Activated CD4-positive, alpha-beta T cell treated with anti-CD3 and anti-CD28 coated beads, Interleukin-2, amount 50 U/mL, for 1 hour (primary cell): ENCODE measurements around the gene RPS6KC1.
"Not testable (repeated sequence)": the region's sequence is repeated elsewhere in the genome, so short reads cannot be mapped to it uniquely, and the experiment has no call there.

Experiments
- DNase-seq: peaks from one replicate; pipeline ENCODE4 v3.0.0-alpha.2; 2020

RPS6KC1 gene

GRCh38 chr1:213057264-213058059, 6.4 kb downstream of the RPS6KC1 start:
- DNase-seq: no peak

GRCh38 chr1:213060836-213061235, 9.8 kb downstream of the RPS6KC1 start:
- no peak for DNase-seq

- no peak for DNase-seq
These were observed 10.2 kb downstream of the RPS6KC1 start for GRCh38 chr1:213061263-213061662.

- no peak for DNase-seq
These were observed 14.8 kb downstream of the RPS6KC1 start for GRCh38 chr1:213065800-213066199.

DNA sequence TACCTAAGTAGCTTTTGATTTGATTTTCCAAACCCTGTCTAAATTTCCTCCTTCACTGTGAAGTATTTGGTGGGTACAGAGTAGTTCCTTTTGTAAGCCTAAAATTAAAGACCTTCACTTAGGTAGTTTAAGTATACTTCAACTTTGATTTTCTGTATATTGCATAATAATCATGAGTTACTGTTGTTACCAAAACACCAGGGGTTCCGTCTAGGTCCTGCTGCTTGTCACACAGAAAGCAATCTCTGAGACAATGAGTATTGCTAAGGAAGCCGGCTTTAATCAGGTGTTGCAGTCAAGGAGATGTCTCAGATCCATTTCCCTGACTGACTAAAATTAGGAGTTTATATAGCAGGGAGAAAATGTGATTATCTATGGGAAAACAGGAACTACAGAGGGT, 15.3 kb downstream of the RPS6KC1 start:
- no peak for DNase-seq

- no peak for DNase-seq
These were observed 16.3 kb downstream of the RPS6KC1 start for GRCh38 chr1:213067352-213067751.

- DNase-seq: no peak
These were observed 19.4 kb downstream of the RPS6KC1 start for GRCh38 chr1:213070406-213070805.

- no peak for DNase-seq
These were observed 24.7 kb downstream of the RPS6KC1 start for GRCh38 chr1:213075725-213076124.

DNA sequence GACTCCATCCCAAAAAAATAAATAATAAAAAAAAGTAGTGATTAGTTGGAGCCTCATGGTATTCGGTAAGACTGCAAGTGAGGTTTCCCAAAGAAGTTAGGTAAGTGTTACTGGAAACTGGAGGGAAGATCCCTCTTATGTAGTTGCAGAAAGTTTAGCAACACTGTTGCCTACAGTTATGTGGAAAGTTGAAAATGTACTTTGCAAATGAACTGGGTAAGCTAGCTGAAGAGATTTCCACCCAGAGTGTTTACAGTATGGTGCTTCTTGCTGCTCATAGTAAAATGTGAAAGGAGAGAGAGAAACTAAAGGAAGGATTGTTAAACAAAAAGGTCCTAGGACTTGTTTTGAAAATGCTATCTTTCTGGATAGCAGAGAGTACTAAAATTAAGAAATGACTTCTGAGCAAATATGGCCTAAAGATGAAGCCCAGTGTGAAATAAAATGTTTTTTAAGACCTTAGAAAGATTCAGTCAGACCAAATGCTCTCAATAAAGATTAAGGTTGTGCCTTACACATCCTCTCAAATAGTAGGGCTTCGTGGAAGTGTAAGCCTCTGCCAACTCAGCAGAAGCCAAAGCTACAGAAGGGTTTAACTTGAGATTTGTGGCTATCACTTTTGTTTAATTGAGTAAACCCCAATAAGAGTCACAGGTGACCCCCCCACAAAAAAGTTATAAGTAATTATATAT, 31.5 kb downstream of the RPS6KC1 start:
- DNase-seq: no peak

DNA sequence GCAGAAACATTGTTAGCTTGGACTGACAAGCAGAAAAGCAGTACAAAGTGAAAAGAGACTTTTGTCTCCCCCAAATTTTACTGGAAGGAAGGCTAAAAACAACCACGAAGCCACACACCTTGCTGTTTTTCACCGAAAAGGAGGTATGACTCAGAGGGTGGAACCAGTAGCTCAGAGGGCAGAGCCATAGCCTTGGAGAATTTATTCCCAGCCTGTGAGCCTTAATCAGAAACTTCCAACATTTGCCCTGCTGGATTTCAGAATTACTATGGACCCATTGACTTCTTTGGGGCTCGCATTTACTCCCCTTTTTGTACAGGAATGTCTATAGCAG, 32.0 kb downstream of the RPS6KC1 start:
- no peak for DNase-seq

DNA sequence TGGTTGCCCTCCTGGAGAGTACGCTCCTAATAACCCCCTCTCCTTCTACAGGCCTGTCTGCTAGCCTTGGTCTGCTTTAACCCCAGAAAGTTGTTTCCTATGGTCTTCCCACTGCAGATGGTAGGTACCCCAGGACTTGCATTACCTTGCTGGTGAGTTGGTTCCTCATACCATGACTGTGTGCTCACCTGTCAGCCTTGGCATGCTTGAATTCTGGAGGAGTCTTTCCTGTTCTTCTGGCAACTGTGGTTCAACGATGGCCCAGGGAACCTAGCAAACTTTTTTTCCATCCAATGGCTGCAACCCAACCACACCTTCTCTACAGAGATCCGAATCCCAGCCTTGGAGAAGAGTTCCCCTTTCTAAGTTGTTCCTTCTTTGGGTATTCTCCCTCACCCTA, 36.9 kb downstream of the RPS6KC1 start:
- DNase-seq: no peak

- DNase-seq: no peak
These were observed 39.1 kb downstream of the RPS6KC1 start for GRCh38 chr1:213089924-213090677.

DNA sequence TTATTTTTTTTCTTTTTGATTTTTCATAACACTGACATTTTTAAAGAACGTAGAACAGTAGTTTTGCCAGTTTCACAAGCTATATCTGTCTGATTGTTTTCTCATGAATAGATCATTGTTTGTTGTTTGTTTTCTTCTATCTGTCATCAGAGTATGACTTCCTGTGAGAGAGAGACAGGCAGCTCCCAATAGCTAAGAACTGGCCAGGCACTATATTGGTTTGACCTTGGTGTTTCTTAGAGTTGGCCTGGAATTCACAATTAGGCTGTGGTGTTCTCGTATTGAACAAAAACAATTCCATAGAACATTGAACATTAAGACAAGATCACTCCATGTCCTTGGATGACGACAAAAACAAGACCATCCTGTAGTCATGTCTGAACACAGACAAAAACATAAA, 43.4 kb downstream of the RPS6KC1 start:
- no peak for DNase-seq

DNA sequence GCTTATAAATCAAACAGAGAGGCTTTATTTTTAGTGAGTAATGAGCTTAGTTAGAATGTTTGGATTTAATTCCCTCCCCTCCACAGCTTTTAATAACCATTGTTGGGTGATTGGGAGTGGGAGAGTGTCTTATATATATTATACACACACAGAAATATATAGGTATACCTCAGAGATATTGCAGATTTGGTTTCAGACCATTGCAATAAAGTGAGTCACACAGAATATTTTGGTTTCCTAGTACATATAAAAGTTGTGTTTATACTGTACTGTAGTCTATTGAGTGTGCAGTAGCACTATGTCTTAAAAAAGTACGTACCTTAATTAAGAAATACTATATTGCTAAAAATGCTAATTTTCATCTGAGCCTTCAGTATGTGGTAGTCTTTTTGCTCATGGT, 44.4 kb downstream of the RPS6KC1 start:
- DNase-seq: no peak

DNA sequence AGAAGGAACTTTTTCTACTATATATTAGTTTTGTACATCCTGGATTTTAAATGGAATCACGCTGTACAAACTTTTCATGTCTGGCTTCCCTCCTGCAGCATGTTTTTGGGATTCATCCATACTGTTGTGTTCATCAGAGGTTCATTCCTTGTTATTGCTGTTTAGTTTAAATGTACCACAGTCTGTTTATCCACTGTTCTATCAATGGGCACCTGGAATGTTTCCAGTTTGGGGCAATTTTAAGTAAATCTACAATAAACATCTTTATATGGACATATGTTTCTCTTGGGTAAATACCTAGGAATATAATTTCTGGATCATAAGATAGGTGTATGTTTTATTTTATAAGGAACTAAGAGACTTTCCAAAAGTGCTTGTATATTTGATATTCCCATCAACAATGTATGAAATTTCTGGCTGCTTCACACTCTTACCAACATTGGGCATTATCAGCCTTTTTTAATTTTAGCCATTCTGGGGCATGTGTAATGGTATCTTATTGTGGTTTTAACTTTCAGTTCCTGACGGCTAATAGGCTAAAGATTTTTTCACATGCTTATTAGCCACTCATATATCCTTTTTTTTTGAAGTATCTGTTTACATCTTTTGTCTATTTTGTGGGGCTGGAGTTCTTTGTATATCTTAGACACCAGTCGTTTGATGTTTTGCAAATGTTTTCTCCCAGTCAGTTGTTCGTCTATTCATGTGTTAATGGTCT, 48.8 kb downstream of the RPS6KC1 start:
- DNase-seq: no peak

DNA sequence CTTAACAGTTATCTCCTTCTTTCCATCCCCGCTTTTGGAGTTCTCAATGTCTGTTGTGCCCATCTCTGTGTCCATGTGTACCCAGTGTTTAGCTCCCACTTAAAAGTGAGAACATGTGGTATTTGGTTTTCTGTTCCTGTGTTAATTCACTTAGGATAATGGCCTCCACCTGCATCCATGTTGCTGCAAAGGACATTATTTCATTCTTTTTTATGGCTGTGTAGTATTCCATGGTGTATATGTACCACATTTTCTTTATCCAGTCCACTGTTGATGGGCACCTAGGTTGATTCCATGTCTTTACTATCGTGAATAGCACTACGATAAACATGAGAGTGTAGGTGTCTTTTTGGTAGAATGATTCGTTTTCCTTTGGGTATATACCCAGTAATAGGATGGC, 49.5 kb downstream of the RPS6KC1 start:
- DNase-seq: not testable (repeated sequence)

GRCh38 chr1:213103377-213104306, 52.6 kb downstream of the RPS6KC1 start:
- DNase-seq: no peak

- no peak for DNase-seq
These were observed 53.6 kb downstream of the RPS6KC1 start for GRCh38 chr1:213104604-213105003.

GRCh38 chr1:213106298-213106697, 55.3 kb downstream of the RPS6KC1 start:
- no peak for DNase-seq

DNA sequence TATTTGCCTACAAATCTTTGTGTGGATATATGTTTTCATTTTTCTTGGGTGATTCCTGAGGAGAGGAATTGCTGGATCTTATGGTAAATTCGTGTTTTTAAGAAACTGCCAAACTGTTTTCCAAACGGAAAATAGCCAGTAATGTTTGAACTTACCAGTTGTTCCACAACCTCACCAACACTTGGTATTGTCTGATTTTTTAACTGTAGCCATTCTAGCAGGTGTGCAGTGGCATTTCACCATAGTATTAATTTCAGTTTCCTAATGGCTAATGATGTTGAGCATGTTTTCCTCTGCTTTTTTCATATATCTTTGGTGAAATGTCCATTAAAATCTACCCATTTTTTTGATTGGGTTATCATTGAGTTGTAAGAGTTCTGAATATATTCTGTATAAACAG, 56.6 kb downstream of the RPS6KC1 start:
- DNase-seq: no peak

GRCh38 chr1:213110349-213111300, 59.6 kb downstream of the RPS6KC1 start:
- no peak for DNase-seq
